HG02970 (cell line): ENCODE results near the gene PAK1.

Source experiments
- ATAC-seq: cut with Tn5 transposase; IDR thresholded peaks from one replicate; pipeline ENCODE4 v1.9.1; 2021; ENCODE audit warnings: mild to moderate bottlenecking, moderate library complexity, moderate number of reproducible peaks; ENCODE audit not compliant: unreplicated experiment, low FRiP score

Gene PAK1

DNA sequence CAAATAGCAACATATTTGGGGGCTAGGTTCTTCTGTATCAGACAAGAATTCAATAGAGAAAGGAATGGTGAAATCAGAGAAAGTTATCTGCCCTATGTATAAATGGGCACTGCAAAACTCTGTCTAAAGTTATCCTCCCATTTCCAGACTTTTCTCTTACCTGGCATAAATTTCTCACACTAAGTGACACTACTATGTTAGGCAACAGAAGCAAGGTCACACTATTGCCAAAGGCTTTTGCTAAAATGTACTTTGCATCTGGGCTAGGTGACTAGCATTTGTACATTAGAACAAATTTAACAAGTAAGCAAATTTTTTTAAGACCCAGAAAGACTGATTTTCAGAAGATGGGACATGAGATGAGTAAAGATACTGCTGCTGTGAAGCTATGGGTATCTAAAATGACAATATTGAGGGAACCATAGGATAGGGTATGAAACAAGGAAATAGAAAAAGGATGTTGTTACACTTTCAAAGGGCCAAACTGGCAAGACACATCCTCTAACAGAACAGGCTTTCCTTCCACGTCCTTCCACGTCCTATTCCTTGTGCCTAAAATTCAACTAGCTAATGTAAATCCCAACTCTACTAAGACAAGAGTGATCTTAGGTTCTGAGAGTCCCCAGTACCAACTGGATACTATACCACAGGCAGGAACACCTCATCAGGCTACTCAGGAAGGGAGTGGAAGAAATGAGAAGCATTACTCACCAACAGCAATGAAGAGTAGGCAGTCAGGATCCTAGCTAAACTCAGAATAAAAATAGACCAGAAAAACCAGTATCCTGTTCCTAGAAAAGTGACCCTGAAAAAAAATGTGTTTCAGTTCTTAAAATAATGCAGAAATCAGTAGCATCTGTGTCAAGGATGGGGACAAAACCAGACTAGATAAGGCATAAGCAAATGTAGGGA is 195.0 kb downstream of the PAK1 start:
- ATAC-seq = no peak

GRCh38 chr11:77276271-77276670 is 197.6 kb downstream of the PAK1 start:
- ATAC-seq = no peak
